ENCODE measurements around the gene SMOC2.
"Not testable (repeated sequence)": the region's sequence is repeated elsewhere in the genome, so short reads cannot be mapped to it uniquely, and the experiment has no call there.

SMOC2 gene

GRCh38 chr6:168524571-168525001 lies 83.6 kb downstream of the SMOC2 start:
- no peak for DNase-seq

DNA sequence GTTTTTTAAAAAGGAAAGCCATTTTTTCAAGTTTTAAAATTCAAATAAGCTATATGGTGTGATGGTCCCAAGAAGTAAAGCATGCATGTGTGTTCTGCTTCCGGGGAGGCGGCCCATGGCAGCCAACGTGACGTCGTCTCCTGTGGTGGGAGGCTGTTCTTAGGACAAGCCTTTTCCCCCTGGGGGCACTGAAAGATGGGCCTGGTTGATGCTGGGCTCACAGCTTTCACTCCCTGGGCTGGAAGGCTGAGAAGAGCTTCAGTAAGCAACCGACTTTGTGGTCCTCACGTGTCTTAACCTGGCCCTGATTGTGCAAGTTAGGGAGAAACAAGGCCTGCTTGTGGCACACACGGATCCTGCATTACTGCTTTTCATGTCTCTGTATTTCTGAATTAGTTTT lies 84.1 kb downstream of the SMOC2 start:
- no peak for DNase-seq

DNA sequence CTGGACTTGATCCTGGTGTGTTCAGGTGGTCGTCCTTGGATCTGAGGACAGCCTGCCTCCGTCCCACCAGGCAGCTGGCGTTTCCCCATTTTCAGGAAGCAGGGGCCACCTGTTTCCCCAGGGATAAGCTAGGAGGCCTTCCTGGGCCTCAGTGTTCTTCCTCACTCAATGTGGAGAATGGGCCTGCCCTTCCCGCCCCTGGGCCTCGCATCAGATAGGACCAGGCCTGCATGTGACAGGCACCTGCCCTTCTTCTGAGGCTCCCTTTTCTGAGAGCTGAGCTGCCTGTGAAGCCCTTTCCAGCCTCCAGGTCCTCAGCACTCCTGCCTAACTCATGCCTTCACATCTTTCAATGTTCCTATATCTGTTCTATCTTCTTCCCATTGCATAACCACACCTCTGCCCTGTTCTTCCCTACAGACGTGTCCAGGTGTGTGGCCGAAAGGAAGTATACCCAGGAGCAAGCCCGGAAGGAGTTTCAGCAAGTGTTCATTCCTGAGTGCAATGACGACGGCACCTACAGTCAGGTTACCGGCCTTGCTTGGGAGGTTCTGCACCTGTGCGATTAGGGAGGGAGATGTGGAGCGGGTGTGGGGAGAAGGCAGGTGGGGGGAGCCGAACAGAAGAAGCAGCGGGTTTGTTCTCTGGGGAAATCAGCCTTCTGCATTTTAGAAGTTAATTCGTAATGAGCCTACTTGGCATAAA lies 85.1 kb downstream of the SMOC2 start:
- DNase-seq, result no peak

GRCh38 chr6:168526841-168527281 lies 85.9 kb downstream of the SMOC2 start:
- DNase-seq, result no peak

DNA sequence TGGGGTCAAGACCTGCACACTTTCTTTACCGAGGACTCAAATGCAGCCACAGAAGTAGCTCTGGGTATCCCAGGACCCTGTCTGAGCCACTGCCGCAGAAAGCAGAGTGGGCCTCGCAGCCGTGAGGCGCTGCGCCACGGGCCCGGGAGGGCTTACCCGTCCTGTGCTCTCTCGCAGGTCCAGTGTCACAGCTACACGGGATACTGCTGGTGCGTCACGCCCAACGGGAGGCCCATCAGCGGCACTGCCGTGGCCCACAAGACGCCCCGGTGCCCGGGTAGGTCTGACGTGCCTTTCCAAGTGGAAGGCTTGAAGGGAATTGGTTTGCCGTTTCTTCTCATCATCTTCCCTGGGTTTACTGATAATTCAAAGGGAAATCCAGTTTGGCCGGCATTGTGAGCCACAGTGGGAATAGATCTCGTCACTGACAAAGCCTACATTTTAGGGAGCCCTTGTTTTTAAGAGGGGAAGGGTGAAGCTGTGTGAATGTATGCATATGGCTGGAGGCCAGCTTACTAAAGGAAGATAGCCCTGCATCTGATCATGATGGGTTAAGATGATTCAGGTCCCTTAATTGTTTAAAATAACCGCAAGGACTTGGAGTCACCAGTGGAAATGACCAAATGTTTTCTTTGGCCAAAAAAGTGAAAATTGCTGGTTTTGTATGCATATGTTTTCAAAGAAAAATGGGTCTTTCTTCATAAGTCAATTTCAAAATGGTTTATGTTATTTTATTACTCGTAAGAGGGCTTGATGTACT lies 86.6 kb downstream of the SMOC2 start:
- DNase-seq, result no peak

- DNase-seq, result no peak
Observed at GRCh38 chr6:168528474-168529095, 87.6 kb downstream of the SMOC2 start.

DNA sequence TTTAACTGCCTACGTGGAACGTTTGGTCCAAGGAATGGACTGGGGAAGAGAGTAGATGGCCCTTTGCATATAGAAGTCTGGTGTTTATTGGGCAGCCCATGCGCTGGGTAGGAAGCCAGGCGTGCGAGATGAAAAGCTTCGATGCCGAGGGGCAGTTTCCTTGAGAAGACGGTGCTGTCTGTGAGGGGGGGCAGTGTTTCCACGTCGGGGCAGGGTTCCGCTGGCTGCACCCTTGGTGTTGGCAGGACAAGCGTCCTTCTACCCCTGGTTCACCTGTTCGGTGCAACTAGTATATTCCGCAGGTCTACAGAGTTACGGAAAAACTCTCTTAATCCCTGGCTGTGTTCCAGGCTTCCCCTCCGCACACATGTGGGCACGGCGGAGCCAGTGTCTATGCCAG lies 88.2 kb downstream of the SMOC2 start:
- no peak for DNase-seq

DNA sequence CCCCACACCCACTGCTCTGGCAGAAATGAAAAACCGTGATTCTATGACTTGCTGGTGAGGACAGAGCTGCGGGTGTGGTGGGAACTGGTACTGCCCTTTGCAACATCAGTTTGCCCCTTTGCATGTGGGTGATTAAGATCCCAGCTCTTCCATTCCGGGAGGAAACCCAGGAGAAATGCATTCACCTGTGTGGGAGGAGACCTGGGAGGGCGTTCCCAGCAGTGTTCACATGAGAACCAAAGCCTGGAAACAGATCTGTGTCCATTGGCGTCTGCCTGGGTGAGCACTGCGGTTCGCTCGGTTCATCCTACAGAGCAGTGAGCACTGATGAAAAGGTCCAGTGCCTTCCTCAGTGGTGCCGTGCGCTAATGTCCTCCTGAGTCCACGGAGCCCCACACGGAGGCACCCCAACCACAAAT lies 89.7 kb downstream of the SMOC2 start:
- DNase-seq, result no peak

DNA sequence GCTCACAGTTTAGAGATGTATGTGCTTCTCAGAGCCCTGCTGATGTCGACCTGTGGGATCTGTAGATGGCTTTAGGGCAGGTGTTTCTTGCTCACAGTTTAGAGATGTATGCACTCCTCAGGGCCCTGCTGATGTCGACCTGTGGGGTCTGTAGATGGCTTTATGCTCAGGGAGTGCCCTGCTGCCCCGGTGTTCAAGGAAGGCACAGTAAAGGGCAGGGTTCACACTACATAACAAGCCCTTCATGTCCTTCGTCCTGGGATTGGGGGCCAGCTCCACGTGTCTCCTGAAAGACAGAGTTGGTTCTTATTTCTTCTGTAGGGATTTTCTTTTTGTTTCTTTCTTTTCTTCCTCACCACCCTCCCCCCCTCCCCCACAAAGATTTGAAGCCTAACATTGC lies 91.1 kb downstream of the SMOC2 start:
- no peak for DNase-seq

DNA sequence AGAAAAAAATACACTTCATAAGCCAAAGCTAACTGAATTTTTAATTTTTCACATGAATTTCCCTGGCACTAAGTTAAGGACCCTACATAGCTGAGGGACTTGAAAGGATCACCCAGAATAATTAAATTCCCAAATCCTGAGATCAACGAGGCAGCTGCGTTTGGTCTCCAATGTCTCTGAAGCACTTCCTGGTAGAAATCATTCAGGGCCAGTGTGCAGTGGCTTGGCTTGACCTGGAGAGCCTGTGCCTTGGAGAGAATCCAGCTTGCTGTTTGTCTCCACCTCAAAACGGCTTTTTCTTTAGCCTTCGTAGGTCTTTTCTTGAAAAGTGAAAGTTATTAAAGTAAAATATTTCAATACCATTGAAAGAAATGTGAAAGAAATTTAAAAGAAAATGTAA lies 92.4 kb downstream of the SMOC2 start:
- DNase-seq, result no peak

DNA sequence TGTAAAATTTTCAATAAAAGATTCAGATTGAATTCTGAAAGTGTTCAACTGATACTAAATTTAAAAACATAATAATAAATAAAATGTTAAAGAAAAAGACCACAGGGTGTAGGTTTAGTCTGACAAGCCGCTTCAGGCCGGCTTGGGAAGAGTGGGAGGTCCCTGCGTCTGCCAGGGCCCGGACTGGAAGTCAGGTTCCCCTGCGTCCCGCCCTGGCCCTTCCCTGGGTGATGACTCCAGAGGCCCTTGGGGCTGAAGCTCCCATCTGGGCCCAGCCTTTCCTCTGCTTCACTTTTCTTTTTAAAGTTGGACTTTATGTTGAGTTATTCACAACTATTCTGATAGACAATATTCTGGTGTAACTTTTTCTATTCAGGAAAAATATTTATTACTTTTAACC lies 93.3 kb downstream of the SMOC2 start:
- DNase-seq, result no peak

DNA sequence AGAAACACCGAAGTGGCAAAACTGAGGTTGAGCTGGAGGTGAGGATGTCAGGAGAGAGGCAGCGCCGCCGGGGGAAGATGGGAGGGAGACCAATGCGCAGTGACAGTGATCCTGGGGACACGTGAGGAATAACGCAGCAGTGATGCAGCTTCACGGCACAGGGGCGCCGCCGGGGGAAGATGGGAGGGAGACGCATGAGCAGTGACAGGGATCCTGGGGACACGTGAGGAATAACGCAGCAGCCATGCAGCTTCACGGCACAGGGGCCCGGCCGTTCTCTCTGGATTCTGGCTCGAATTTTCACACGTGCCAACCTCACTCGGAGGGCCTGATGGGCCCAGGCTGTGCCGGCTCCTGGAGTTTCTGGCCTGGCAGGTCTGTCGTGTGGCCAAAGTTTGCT lies 94.7 kb downstream of the SMOC2 start:
- no peak for DNase-seq

DNA sequence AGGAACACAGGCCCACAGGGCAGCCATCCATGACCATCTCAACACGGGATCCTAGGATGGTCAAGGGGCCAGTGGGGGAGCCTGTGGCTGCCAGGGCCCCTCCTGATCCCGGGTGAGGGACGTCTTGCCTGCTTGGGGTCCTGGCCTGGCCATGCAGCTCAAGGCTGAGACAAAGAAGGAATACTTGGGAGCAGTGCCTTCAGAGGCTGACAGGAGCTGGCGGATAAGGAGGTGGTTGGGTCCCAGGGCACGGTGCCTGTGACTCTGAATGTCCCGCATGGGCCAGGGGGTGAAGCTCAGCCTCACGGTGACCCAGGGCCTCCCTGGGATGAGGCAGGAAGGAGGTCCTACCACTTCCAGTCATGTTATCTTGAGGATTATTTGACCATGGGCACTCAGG lies 95.2 kb downstream of the SMOC2 start:
- DNase-seq, result no peak

- DNase-seq, result no peak
Observed at GRCh38 chr6:168536665-168537539, 95.9 kb downstream of the SMOC2 start.

DNA sequence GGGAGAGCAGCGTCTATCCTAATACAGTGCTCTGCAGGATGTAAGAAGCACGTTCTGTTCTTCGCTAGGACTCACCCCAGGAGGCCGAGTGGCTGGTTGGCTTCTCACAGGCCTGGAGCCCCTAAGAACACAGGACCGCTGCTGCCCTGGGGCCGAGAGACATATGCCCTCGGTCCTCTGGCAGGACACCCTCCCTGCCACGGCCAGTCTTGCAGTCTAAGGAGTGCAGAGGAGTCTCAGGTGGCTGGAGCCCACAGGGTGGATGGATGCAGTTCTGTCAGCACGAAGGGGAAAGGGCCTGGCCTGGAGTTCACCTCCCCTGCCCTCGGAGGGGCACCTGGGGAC lies 96.5 kb downstream of the SMOC2 start:
- DNase-seq, result no peak

GRCh38 chr6:168538188-168538891 lies 97.4 kb downstream of the SMOC2 start:
- DNase-seq, result not testable (repeated sequence)

- DNase-seq, result no peak
Observed at GRCh38 chr6:168538892-168539811, 98.2 kb downstream of the SMOC2 start.

DNA sequence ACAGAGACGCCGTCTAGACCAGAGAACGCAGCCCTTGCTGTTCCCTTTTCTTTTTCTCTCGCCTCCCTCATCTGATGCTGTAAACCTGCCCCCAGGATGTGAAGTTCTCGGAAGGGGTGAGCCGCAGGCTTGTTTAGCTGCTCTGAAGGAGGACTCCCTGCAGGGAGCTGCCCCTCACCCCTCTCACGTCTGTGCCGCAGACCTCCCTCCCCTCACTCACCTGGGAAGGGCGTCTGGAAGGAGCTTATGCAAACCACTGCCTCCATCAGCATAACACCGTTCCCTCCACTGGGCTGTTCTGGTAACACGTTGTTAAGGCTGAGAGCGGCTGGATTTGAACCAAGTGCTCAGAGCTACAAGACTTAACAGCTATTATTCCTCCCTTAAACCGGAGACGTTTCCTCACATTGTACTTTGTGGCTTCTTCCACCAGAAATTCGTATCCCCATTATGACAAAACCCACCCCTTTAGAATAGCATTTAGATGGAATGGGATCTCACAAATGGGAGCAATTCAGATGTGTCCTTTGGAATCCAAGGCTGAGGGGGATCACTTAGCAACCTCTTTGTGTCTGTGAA lies 99.8 kb downstream of the SMOC2 start:
- DNase-seq, result no peak

GRCh38 chr6:168541307-168541706 lies 100.3 kb downstream of the SMOC2 start:
- DNase-seq, result no peak

DNA sequence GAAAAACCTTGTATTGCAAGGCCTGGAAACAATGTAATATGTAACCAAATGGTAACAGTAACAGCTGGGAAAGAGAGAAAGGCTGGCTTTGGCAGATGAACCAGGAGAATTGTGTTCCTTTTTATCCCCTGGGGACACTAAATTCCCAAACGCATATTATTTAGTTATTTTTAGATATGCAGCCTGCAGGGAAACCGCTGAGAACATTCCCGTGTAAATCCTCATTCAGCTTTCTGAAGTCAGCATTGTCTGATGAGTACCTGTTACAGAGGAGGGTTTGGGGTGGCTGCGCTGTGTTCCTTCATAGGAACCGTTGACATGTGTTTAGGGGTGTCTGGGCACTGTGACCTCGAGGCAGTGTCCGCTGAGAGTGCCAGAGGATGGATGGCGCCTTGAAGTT lies 101.3 kb downstream of the SMOC2 start:
- DNase-seq, result no peak

DNA sequence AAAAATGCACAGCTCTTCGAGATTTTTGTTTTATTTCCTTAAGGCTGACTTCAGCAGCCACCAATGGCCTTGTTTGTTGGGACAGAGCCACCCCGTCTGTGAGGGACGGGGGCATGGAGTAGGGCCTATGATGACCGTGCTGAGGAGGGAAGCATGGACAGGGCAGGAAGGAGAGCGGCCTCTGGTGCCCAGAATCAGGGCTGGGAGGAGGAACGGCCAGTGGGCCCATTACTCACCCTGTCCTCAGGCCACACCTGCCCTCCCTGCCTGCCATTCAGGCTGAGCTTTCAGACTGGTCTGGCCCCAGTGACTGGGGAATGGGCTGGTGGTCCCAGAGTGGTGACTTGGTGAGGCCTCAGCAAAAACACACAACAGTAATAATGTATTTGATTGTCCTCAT lies 104.4 kb downstream of the SMOC2 start:
- no peak for DNase-seq
